VCaP (cell line): ENCODE results near the gene CAPRIN2.

Experiments used
- H3K27ac ChIP-seq: fragments of 450-650 bp; 2 replicates; pipeline ENCODE4 v1.5.1; 2017
- TF ChIP-seq, protein P1 (sequence below): fragments of 450-650 bp; conservative IDR thresholded peaks from 2 replicates; pipeline ENCODE4 v1.5.1; 2017; ENCODE audit warnings: mild to moderate bottlenecking, moderate library complexity

The CAPRIN2 gene

GRCh38 chr12:30783946-30784345 is 29.2 kb upstream of the CAPRIN2 start:
- H3K27ac ChIP-seq: no peak overlapping the region
- TF ChIP-seq, protein P1, sequence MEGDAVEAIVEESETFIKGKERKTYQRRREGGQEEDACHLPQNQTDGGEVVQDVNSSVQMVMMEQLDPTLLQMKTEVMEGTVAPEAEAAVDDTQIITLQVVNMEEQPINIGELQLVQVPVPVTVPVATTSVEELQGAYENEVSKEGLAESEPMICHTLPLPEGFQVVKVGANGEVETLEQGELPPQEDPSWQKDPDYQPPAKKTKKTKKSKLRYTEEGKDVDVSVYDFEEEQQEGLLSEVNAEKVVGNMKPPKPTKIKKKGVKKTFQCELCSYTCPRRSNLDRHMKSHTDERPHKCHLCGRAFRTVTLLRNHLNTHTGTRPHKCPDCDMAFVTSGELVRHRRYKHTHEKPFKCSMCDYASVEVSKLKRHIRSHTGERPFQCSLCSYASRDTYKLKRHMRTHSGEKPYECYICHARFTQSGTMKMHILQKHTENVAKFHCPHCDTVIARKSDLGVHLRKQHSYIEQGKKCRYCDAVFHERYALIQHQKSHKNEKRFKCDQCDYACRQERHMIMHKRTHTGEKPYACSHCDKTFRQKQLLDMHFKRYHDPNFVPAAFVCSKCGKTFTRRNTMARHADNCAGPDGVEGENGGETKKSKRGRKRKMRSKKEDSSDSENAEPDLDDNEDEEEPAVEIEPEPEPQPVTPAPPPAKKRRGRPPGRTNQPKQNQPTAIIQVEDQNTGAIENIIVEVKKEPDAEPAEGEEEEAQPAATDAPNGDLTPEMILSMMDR: no peak

- TF ChIP-seq, protein P1: no peak
- H3K27ac ChIP-seq: no peak overlapping the region
Measured at GRCh38 chr12:30782316-30783173, 27.8 kb upstream of the CAPRIN2 start.

DNA sequence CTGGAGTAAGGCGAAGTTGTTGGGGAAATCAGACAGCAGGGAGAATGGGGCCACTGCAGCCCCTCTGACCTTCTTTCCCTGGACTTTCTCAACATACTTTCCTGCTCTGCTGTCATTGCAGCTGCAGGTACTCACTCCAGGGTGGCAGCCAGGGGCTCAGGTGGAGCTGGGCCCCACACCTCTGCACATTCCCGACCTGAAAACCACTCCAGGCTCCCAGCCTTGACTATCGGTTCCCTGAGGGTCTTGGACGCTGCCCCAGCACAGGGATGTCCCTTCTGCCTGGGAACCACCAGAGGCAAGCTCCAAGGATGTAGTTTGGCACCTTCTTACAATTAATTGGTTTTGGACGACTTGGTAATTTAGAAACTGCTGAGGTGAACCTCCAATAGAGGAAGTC is 24.8 kb upstream of the CAPRIN2 start:
- TF ChIP-seq, protein P1: no peak
- H3K27ac ChIP-seq: no peak overlapping the region

- H3K27ac ChIP-seq: no peak overlapping the region
- TF ChIP-seq, protein P1: no peak
Measured at GRCh38 chr12:30779178-30779577, 24.4 kb upstream of the CAPRIN2 start.

GRCh38 chr12:30774599-30774998 is 19.8 kb upstream of the CAPRIN2 start:
- H3K27ac ChIP-seq: no peak overlapping the region
- TF ChIP-seq, protein P1: no peak

GRCh38 chr12:30769802-30770201 is 15.1 kb upstream of the CAPRIN2 start:
- TF ChIP-seq, protein P1: no peak
- peak overlapping the region; percentile 96 for H3K27ac ChIP-seq

DNA sequence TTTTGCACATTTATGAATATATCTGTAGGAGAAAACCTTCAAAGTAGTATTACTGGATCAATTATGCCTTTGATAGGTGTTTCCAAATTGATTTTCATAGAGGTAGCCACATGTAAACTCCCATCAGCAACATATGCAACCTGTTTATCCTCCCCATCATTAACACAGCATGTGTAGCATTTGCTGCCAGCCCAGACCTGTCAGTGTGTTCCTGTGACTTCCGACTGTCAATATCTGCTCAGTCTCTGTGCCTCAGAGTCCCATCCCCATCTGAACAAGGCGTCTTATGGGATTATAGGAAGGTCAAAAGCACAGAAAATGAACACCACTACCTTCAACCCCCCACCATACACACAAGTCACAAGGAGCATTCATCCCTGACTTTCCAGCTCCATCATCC is 9.5 kb upstream of the CAPRIN2 start:
- H3K27ac ChIP-seq: peak overlapping the region; percentile 96
- TF ChIP-seq, protein P1: no peak
